HL-60 (cell line): ENCODE results near the gene GRB10.
A peak's percentile ranks its signal among the peaks of the same experiment; 100 is the strongest.

Experiments used
- DNase-seq, 2 experiments: peaks; one replicate each; pipeline ENCODE4 v3.0.0-alpha.2; 2010 to 2020; ENCODE audit warnings: low read depth in 1 of 2, low spot score in 1 of 2
- H3K27ac ChIP-seq: fragments of 250-450 bp; sonication (Bioruptor Pico); replicated peaks from 2 replicates; pipeline ENCODE4 v1.5.1; 2020; ENCODE audit warnings: mild to moderate bottlenecking, moderate library complexity
- H3K27me3 ChIP-seq: fragments of 250-450 bp; sonication (Bioruptor Pico); 2 replicates; pipeline ENCODE4 v1.5.1; 2021; ENCODE audit warnings: mild to moderate bottlenecking, moderate library complexity; ENCODE audit not compliant: insufficient read depth, poor library complexity, severe bottlenecking
- H3K4me3 ChIP-seq: replicated peaks from 2 replicates; pipeline ENCODE4 v1.5.1; 2011; ENCODE audit warnings: mild to moderate bottlenecking, control low read depth, low read length; ENCODE audit not compliant: insufficient read depth
- GABPA ChIP-seq: IDR thresholded peaks from 2 replicates; pipeline ENCODE4 v1.6.1; 2012; ENCODE audit warnings: low read depth
- POLR2AphosphoS5 ChIP-seq: IDR thresholded peaks from 2 replicates; pipeline ENCODE4 v1.6.1; 2012; ENCODE audit warnings: low read depth
- SPI1 ChIP-seq: IDR thresholded peaks from 2 replicates; pipeline ENCODE4 v1.6.1; 2012; ENCODE audit warnings: low read depth, mild to moderate bottlenecking, borderline replicate concordance
- TF ChIP-seq, protein P1 (sequence below): IDR thresholded peaks from one replicate; pipeline ENCODE4 v1.5.1; 2011; ENCODE audit warnings: low read length, control low read depth, inconsistent platforms; ENCODE audit not compliant: insufficient read depth
- TF ChIP-seq, protein P2 (sequence below): IDR thresholded peaks from 2 replicates; pipeline ENCODE4 v1.6.1; 2012; ENCODE audit warnings: low read depth; ENCODE audit not compliant: insufficient replicate concordance

The GRB10 gene

DNA sequence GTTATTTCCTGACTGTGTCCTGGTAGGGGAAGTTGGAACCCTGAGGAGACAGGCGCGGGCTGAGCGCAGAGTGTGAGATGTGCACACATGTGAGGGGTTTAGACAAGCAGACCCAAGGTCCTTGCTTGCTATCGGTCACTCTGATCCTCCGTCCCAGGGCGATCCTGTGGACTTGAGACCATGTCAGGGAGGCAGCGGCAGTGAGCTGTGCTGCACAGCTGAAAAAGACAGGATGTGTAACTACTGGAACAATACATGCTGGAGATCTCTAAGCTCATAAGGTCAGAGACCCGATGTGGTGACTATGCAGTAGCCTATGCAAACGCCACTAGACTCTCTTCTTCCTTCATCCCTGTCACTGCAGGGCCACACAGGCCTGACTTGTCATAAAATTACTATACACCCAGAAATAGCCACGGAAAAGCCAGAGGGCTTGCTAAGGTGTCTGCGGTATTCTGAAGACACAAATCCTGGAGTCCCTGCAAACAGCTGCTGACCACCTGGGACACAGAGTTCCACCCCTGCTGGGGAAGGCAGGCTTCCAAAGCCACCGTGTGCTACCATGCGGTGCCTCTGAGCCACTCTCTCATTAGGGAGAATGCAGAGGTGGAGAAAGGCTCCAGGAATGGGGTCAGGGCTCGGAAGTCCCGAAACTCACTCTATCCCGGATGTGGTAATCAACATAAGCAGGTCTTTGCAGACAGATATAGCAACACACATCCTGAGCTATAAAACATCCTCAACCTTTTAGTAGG lies 126.4 kb downstream of the GRB10 start:
- Histone ChIP-seq H3K27ac (no peak overlapping the region), H3K4me3 (no peak overlapping the region), H3K27me3 (no peaks in the 10 kb centered on the region)
- TF ChIP-seq, protein P1, sequence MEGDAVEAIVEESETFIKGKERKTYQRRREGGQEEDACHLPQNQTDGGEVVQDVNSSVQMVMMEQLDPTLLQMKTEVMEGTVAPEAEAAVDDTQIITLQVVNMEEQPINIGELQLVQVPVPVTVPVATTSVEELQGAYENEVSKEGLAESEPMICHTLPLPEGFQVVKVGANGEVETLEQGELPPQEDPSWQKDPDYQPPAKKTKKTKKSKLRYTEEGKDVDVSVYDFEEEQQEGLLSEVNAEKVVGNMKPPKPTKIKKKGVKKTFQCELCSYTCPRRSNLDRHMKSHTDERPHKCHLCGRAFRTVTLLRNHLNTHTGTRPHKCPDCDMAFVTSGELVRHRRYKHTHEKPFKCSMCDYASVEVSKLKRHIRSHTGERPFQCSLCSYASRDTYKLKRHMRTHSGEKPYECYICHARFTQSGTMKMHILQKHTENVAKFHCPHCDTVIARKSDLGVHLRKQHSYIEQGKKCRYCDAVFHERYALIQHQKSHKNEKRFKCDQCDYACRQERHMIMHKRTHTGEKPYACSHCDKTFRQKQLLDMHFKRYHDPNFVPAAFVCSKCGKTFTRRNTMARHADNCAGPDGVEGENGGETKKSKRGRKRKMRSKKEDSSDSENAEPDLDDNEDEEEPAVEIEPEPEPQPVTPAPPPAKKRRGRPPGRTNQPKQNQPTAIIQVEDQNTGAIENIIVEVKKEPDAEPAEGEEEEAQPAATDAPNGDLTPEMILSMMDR = no peak
- TF ChIP-seq POLR2AphosphoS5 (no peak), SPI1 (no peak), GABPA (no peak)
- TF ChIP-seq, protein P2, sequence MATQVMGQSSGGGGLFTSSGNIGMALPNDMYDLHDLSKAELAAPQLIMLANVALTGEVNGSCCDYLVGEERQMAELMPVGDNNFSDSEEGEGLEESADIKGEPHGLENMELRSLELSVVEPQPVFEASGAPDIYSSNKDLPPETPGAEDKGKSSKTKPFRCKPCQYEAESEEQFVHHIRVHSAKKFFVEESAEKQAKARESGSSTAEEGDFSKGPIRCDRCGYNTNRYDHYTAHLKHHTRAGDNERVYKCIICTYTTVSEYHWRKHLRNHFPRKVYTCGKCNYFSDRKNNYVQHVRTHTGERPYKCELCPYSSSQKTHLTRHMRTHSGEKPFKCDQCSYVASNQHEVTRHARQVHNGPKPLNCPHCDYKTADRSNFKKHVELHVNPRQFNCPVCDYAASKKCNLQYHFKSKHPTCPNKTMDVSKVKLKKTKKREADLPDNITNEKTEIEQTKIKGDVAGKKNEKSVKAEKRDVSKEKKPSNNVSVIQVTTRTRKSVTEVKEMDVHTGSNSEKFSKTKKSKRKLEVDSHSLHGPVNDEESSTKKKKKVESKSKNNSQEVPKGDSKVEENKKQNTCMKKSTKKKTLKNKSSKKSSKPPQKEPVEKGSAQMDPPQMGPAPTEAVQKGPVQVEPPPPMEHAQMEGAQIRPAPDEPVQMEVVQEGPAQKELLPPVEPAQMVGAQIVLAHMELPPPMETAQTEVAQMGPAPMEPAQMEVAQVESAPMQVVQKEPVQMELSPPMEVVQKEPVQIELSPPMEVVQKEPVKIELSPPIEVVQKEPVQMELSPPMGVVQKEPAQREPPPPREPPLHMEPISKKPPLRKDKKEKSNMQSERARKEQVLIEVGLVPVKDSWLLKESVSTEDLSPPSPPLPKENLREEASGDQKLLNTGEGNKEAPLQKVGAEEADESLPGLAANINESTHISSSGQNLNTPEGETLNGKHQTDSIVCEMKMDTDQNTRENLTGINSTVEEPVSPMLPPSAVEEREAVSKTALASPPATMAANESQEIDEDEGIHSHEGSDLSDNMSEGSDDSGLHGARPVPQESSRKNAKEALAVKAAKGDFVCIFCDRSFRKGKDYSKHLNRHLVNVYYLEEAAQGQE = no peak
- DNase-seq = peak in 1 of 2 experiments; percentile 28

DNA sequence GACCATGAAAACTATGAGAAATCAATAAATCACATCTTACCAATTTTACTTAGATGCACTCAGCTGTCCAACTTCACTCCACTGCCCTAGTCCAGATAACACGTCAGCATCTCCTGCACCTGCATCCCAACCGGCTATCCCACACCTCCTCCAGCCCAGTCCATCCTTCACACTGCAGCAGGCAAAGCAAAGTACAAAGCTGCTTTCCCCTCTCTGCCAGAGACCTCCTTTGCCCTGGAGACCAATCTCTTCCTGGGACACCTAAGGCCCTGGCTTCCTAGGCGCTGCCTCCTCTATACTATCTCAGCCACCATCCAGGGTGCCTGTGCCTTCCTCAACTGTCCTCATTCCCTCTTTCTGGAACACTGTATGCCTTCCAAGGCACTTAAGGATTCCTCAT lies 127.2 kb downstream of the GRB10 start:
- Histone ChIP-seq H3K4me3 (no peak overlapping the region), H3K27me3 (no peaks in the 10 kb centered on the region), H3K27ac (no peak overlapping the region)
- TF ChIP-seq, protein P1 = no peak
- no peak for TF ChIP-seq POLR2AphosphoS5
- TF ChIP-seq, protein P2 = no peak
- TF ChIP-seq SPI1 = no peak
- TF ChIP-seq GABPA = no peak
- DNase-seq = no peak

DNA sequence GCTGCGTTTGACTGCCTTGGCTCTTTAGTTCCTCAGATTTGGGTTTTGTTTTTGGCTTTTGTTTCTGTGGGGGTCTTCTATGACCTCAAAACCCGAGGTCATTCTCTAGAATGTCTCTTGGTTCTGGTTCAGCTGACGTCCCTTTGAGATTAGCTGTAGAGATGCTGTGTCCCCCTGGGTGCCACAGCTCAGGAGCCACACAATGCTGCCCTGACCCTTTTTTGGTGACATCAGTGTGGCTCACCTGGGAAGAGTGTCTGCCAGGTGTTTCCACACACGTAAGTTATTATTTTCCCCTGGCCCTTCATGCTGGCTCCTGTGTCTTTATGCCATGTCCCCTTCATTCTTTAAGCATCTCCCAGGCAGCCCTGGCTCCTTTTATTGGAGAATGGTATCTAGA lies 127.7 kb downstream of the GRB10 start:
- DNase-seq = no peak
- H3K27me3 ChIP-seq = no peaks in the 10 kb centered on the region
- TF ChIP-seq, protein P2 = no peak
- TF ChIP-seq, protein P1 = no peak
- TF ChIP-seq SPI1 (no peak), GABPA (no peak), POLR2AphosphoS5 (no peak)
- H3K4me3 ChIP-seq = no peak overlapping the region
- H3K27ac ChIP-seq = no peak overlapping the region
